ENCODE measurements around the gene JAM2.

- TF ChIP-seq CTCF (IDR thresholded peaks at IDR 0.05) (no peak), POLR2AphosphoS5 (IDR thresholded peaks at IDR 0.05) (no peak), EP300 (IDR thresholded peaks at IDR 0.05) (no peak)
These were observed 25.5 kb downstream of the JAM2 start for GRCh38 chr21:25664491-25664931.
